Ovary (tissue), 9 donors: ENCODE data around the gene EIF1B. TPM values are rescaled to one million over a fixed set of nuclear protein-coding genes. Genes with fewer than 3 reads are reported as not detected.

ENCODE experiments used
- DNase-seq, 5 donors: peaks; one replicate each; pipeline ENCODE4 v3.0.0-alpha.2; 2019 to 2020
- H3K27ac ChIP-seq, 2 donors: fragments of 200-600 bp; one replicate each; pipeline versions ENCODE4 v1.5.1 to v1.8.0; 2019 to 2022
- H3K27me3 ChIP-seq: fragments of 200-600 bp; one replicate; pipeline ENCODE4 v1.8.0; 2022
- H3K36me3 ChIP-seq: fragments of 200-600 bp; sonication (generic); one replicate; pipeline ENCODE4 v1.5.1; 2019
- H3K4me1 ChIP-seq: one replicate; pipeline ENCODE4 v1.8.1; 2013; ENCODE audit warnings: mild to moderate bottlenecking, moderate library complexity; ENCODE audit not compliant: insufficient read depth
- H3K4me3 ChIP-seq: fragments of 200-600 bp; sonication (generic); one replicate; pipeline ENCODE4 v1.5.1; 2017
- H3K9me3 ChIP-seq, 2 donors: fragments of 200-600 bp in 1 of 2; sonication (generic) in 1 of 2; one replicate each; pipeline versions ENCODE4 v1.5.1 to v1.8.1; 2013 to 2019; ENCODE audit warnings: mild to moderate bottlenecking in 1 of 2, moderate library complexity in 1 of 2
- EP300 ChIP-seq: sonication (generic); formaldehyde crosslinking; IDR thresholded peaks from one replicate; pipeline ENCODE4 v1.6.1; 2017; ENCODE audit warnings: antibody characterized with exemption
- POLR2A ChIP-seq: fragments of 450-650 bp; IDR thresholded peaks from one replicate; pipeline ENCODE4 v1.6.1; 2017; ENCODE audit warnings: antibody characterized with exemption, mild to moderate bottlenecking, moderate library complexity
- WGBS, 3 donors: extraction: QIAGEN DNeasy Blood & Tissue Kit in 1 of 3; methylation state at CpG; one replicate each; pipeline versions ENCODE4 v1.1.5 to v1.1.7; 2013 to 2017; 5-methylcytosine and 5-hydroxymethylcytosine counted together
- intact Hi-C, 4 donors: fragments of 100-400 bp; cut with DNase I; formaldehyde crosslinking; loops; one replicate each; pipeline versions ENCODE4 v1.11.0 to v1.15.1; 2022 to 2023
- polyA plus RNA-seq, 2 donors: library from polyadenylated mRNA; stranded (reverse); fragments of 200-250 nt in 1 of 2; fragments of 350-450 nt in 1 of 2; fragmentation: Illumina TruSeq in 1 of 2; extraction: RNeasy Lipid Tissue Mini Kit (QIAGEN cat#74804) in 1 of 2; gene quantifications; one replicate each; pipeline ENCODE4 v1.2.3, GENCODE V29; 2013 to 2014
- total RNA-seq, 7 donors: library from RNA; depleted of rRNA in 2 of 7; stranded (reverse); fragments of >200 nt in 2 of 7; fragmentation: NEBNext Ultra II Directional in 3 of 7; extraction: Animal tissue kit (Norgen Biotek cat#: 25700) in 3 of 7; gene quantifications; one replicate each; pipeline versions ENCODE4 v1.1.0 to v1.2.4, GENCODE V29; 2016 to 2023
- TF ChIP-seq, protein P1 (sequence below), 3 donors: fragments of 450-650 bp in 2 of 3; fragments of 200-600 bp in 1 of 3; IDR thresholded peaks; one replicate each; pipeline versions ENCODE4 v1.5.1 to v1.8.0; 2016 to 2022; ENCODE audit warnings: antibody characterized with exemption in 3 of 3, mild to moderate bottlenecking in 1 of 3
- donor health status: DM: no; HTN: no; CAD: no; lungs with moderate emphysema.
- donor health status: DM: no; HTN: no; CAD: no.
- donor health status: Bipolar disorder and iron deficiency.
- donor health status: DM: yes; HTN: yes; CAD: no.
- donor health status: DM: no; HTN: no; CAD: no.
- donor health status: DM: yes; HTN: yes; CAD: no.

Gene EIF1B
- total and polyA plus RNA-seq, 9 donors, result 30.4 to 156 (median 82.1) TPM

DNA sequence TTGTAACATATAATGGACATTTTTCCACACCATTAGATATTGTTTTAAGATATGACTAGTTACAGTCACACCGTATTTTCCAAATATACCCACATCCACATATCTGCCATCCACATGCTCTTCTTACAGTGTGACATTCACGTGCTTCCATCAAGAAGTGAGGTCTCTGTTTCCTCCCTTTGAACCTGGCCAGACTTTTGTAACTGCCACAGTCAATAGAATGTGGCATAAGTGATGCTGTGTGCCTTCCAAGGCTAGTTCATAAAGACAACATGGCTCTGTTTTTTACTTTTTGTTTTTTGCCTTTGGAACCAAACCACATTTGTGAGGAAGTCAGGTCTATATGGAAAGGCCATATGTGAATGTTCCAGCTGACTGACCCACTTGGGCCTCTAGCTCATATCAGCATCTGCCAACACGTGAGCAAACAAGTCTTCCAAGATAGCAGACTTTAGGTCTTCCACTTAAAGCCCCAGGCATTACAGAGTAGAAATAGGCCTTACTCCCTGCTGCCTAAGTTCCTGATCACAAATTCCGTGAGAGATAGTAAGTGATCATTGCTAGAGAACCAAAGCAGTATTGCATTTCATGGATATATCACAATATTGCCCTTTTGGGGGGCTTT is 27.1 kb downstream of the EIF1B start:
- H3K4me1 ChIP-seq, result no peaks in the 10 kb centered on the region
- H3K4me3 ChIP-seq, result no peak overlapping the region
- 69 to 82% (median 74%) methylated on average over 4 of the region's 4 CpGs for WGBS, 3 donors
- no peak for DNase-seq
- intact Hi-C loops, result loop anchor here in 2 of 4 donors (10.0 kb wide), 2 partner anchors 1528 to 1548 kb away; no protein-coding TSS in a partner anchor
- no peaks in the 10 kb centered on the region for H3K27me3 ChIP-seq
- H3K36me3 ChIP-seq, result no peaks in the 10 kb centered on the region
- TF ChIP-seq, protein P1, sequence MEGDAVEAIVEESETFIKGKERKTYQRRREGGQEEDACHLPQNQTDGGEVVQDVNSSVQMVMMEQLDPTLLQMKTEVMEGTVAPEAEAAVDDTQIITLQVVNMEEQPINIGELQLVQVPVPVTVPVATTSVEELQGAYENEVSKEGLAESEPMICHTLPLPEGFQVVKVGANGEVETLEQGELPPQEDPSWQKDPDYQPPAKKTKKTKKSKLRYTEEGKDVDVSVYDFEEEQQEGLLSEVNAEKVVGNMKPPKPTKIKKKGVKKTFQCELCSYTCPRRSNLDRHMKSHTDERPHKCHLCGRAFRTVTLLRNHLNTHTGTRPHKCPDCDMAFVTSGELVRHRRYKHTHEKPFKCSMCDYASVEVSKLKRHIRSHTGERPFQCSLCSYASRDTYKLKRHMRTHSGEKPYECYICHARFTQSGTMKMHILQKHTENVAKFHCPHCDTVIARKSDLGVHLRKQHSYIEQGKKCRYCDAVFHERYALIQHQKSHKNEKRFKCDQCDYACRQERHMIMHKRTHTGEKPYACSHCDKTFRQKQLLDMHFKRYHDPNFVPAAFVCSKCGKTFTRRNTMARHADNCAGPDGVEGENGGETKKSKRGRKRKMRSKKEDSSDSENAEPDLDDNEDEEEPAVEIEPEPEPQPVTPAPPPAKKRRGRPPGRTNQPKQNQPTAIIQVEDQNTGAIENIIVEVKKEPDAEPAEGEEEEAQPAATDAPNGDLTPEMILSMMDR (IDR thresholded peaks at IDR 0.05), result no peak
- TF ChIP-seq POLR2A, result no peak
- no peak for TF ChIP-seq EP300
- no peaks in the 10 kb centered on the region for H3K9me3 ChIP-seq
- no peak overlapping the region for H3K27ac ChIP-seq

GRCh38 chr3:40337136-40338108 is 27.9 kb downstream of the EIF1B start:
- 74 to 76% (median 76%) methylated on average over 9 of the region's 9 CpGs for WGBS, 3 donors
- TF ChIP-seq POLR2A, result no peak
- no peak for TF ChIP-seq EP300
- TF ChIP-seq, protein P1 (IDR thresholded peaks at IDR 0.05), result no peak

DNA sequence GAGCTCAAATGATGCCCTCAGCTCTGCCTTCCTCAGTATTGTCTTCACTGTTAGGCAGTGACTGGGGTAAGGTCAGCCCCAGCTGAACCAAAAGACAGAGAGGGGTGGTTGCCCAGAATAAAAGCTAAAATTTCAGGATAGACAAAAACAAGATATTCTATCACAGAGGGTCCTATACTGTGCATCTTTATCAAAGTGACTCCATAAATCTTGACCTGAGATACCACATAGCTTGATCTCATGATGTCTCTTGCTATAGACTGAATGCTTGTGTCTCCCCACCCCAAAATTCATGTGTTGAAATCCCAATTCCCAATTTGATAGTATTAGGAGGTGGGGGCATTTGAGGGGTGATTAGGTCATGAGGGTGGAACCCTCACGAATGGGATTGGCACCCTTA is 30.4 kb downstream of the EIF1B start:
- Histone ChIP-seq H3K9me3 (no peaks in the 10 kb centered on the region), H3K4me3 (no peak overlapping the region), H3K36me3 (no peaks in the 10 kb centered on the region), H3K27ac (no peak overlapping the region), H3K4me1 (no peaks in the 10 kb centered on the region), H3K27me3 (no peaks in the 10 kb centered on the region)
- intact Hi-C loops, result loop anchor here in 2 of 4 donors (10.0 kb wide), 2 partner anchors 1525 to 1545 kb away; no protein-coding TSS in a partner anchor
- TF ChIP-seq POLR2A (no peak), EP300 (no peak)
- TF ChIP-seq, protein P1 (IDR thresholded peaks at IDR 0.05), result no peak
- 50 to 83% (median 68%) methylated on average over 1 of the region's 1 CpG for WGBS, 3 donors
- no peak for DNase-seq

More at GRCh38 chr3:40337136-40338108, 27.9 kb downstream of the EIF1B start:
- Histone ChIP-seq H3K27me3 (no peaks in the 10 kb centered on the region), H3K27ac (no peak overlapping the region), H3K4me1 (no peaks in the 10 kb centered on the region), H3K4me3 (no peak overlapping the region), H3K36me3 (no peaks in the 10 kb centered on the region), H3K9me3 (no peaks in the 10 kb centered on the region)
- intact Hi-C loops, result loop anchor here in 2 of 4 donors (10.0 kb wide), 2 partner anchors 1527 to 1547 kb away; no protein-coding TSS in a partner anchor
- DNase-seq, result no peak

DNA sequence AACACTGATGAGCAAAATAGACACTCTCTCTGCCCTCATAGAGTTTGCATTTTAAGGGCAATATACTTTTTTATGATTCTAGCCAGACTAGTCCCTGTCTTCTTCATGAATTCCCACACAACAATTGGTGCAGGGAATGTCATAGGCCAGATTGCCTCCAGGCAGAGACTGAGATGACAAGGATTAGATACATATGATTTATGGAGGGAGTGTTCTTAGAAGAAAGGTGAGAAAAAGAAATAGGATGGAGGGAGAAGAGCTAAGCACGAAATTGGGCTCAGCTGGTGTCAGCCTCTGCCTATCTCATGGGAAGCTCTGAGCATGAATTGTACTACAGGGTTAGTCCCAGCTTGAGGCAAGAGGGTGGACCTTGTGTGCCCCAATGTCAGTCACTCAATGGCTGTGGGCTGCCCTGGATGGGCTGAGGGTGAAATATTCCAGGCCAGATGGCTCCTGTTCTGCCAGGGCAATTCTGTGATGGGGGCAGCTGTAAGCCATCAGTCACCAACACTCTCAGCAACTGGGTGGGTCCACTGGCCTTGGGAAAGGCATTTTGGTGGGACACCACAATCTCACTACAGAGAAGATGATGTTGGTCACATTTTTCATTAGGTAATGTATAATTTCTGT is 31.1 kb downstream of the EIF1B start:
- Histone ChIP-seq H3K27me3 (no peaks in the 10 kb centered on the region), H3K4me1 (no peaks in the 10 kb centered on the region), H3K4me3 (no peak overlapping the region), H3K27ac (no peak overlapping the region), H3K9me3 (no peaks in the 10 kb centered on the region), H3K36me3 (no peaks in the 10 kb centered on the region)
- TF ChIP-seq EP300 (no peak), POLR2A (no peak)
- TF ChIP-seq, protein P1 (IDR thresholded peaks at IDR 0.05), result no peak
- intact Hi-C loops, result no loop called here
- no peak for DNase-seq
- WGBS, 3 donors, result 66 to 73% (median 71%) methylated on average over 1 of the region's 1 CpG
